GM19099 (cell line): Measurements from ENCODE around the gene CFAP43.

Experiments used
- POLR2A ChIP-seq: IDR thresholded peaks from 3 replicates; pipeline ENCODE4 v1.6.1; 2011; ENCODE audit warnings: low read depth; ENCODE audit not compliant: insufficient read length; ENCODE audit errors: extremely low read depth

CFAP43 gene

DNA sequence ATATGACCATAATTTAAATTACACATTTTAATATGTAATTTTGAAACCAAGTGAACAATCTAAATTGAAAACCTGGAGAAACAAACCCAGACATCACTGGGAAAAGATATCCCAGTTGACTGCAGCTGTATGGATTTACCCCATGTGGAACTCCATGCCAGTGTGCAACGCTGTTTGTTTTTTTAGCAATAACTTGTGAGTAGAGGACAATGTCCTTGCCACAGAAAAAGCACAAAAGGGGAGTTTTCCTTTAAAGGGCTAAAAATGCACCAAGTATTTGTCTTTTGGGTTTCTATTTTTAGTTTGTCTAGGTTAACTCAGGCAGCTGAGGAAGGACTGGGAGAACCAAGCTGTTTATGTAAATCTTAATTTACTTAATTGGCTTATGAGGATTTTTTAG lies 131.4 kb downstream of the CFAP43 start:
- TF ChIP-seq POLR2A: no peak

DNA sequence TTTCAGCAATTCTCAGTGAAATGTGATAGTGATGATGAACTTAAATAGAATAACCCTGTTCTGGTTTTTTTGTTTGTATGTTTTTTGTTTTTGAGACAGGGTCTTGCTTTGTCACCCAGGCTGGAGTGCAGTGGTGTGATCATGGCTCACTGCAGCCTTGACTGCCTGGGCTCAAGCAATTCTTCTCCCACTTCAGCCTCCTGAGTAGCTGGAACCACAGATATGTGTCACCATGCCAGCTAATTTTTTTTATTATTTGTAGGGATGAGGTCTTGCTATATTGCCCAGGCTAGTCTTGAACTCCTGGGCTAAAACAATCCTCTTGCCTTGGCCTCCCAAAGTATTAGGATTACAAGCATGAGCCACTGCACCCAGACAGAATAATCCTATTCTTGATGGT lies 132.2 kb downstream of the CFAP43 start:
- no peak for TF ChIP-seq POLR2A

DNA sequence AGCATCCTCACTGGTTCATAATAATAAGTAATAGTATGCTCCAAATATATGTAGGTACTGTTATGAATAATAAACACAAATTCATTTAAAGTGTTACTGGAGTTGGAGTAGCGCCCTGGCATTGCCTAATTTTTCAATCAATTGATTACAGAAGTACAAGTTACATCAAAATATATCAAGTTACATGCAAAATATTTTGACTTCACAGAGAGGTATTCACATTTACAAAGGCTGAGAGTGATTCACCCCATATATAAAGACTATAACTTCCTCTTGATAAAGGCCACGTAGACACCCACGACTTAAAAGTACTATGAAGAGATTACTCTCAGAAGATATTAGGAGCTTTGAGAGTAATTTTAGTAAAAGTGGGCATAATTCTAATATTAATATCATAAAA lies 132.9 kb downstream of the CFAP43 start:
- TF ChIP-seq POLR2A: no peak

DNA sequence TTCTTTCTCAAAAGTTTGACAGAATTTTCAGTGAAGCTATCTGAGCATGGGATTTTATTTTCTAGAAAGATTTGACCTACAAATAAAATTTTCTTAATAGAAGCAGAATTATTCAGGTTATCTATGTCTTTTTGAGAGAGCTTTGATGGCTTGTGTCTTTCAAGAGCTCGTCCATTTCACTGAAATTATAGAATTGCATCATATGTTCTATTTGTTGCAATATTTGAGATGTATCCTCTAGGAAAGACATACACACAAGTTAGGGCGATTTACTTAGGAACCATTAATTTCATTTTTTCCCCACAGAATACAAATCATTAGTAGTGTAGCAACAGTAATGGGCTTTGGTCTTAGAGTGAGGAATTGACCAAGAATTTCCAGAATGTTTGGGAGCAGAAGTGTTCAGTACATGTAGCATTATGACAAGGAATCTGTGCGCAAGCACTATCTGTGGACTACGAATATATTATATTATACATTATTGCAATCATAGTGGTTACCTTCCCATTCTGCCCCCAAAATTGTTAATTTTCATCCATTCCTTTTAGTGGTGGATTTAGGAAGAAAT lies 133.7 kb downstream of the CFAP43 start:
- no peak for TF ChIP-seq POLR2A

DNA sequence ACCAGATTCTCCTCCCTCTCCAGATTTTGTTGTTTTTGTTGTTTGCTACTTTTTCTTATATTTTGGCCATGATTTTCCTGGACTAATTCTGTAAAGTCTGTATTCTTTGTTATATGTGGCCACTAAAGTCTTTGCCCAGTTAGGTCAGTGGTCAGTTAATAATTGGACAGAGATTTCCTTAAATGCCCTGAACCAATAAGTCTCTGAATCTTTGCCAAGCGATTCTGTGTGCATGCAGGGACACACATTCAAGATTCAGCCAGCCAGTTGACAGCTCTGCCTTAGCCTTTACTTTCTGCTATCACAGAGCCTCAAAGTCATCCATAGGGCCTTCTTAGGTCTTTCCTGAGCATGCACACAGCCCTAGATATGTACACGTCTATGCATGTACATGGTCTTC lies 135.5 kb downstream of the CFAP43 start:
- TF ChIP-seq POLR2A: no peak

DNA sequence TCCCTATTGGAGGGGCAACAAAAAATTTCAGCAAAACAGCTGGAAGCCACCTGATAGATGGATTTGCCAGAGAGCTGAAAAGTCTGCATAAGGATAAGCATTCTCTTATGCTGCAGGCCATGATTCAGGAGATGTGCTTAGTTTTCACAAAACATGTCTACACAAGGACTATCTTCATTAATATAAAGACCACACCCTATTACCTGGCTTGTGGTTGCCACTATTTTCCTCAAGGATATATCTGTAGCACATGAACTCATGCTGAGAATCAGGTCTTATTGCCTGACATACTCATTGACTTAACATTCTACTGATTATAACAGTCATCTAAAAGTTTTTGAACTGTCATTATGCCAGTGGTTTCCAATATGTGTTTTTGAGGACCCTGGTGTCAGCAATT lies 139.4 kb downstream of the CFAP43 start:
- TF ChIP-seq POLR2A: no peak

DNA sequence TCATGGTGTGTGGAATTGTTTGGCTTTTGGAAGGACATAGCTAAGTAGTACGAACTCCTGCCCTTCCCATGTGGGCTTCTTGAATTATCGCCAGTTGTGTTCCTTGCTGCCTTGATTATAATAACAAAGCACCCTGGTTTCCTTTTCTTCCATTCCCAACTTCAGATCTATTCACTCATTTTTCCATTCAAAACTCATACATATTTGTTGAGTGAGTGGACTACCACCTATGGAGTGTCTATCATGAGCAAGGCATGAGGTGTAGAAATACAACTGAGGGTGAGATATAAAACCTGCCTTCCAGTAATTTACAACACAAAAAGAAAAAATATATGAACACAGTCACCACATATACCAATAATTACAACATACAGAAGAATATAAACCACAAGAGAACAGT lies 141.6 kb downstream of the CFAP43 start:
- TF ChIP-seq POLR2A: no peak

DNA sequence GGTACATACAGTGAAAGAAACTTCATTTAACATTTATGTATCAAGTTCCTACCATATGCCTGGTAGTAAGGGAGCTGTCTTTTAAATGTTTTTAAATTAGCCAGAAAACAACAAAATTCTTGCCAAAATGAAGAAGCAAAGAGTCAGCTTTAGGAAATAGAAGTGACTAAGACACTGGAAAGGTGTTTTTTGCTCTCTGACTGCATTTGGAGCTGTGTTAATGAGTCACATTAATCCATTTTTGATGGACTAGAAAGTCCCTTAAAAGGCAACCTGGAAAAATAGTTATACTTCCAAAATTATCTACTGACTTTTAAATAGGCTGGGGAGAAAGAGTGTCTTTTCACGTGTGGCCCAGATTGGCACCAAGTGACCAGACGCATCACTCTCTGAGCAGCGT lies 142.5 kb downstream of the CFAP43 start:
- no peak for TF ChIP-seq POLR2A

DNA sequence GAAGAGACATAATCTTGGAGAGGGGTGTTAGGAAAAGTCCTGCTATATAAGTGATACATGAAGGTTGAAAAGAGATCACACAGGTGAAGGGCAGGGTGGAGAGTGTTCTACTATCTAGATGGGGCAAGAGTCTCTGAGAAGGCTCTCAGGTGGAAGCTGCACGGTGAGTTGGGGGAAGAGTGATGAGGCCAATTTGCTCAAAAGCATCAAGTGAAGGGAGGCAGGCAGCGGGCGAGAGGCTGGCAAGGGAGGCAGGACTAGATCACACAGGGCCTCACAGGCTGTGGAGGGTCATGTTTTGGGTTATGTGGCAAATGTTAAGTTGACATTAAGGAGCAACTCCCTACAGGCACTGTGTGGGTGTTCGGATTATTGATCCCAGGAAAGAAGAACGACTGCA lies 143.9 kb downstream of the CFAP43 start:
- TF ChIP-seq POLR2A: no peak

DNA sequence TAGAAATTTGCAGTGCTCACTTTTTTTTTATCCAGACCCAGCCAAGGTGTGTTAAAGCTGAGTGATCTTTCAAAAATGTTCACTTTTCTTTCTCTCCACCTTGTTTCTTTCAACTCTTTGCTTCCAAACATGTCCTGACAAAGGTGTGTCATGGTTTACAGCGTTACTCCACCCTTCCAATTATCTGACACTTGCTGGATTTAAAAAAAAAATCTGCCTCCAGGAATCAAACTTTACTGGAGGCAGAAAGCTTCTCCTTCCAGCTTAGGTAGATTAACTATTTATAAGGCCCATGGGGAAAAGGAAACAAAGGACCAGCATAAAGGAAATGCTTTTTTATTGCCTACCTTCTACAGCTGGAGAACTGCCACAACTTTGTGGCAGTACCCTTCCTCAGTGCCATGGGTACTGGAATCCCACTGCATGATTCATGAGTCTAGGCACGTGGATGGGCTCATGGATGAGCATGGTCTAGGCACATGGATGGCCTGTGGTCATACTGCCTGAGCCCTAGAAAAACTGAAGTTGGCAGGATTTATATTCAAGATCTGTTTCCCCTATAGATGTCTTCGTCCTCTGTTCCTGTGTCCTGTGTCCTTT lies 146.3 kb downstream of the CFAP43 start, which contains the start of gene COL17A1:
Gene COL17A1, minus strand, starts transcription at position 80 of the 600 bp plus-strand sequence. CDS start 5,207 bp downstream, outside the sequence.
- no peak for TF ChIP-seq POLR2A

DNA sequence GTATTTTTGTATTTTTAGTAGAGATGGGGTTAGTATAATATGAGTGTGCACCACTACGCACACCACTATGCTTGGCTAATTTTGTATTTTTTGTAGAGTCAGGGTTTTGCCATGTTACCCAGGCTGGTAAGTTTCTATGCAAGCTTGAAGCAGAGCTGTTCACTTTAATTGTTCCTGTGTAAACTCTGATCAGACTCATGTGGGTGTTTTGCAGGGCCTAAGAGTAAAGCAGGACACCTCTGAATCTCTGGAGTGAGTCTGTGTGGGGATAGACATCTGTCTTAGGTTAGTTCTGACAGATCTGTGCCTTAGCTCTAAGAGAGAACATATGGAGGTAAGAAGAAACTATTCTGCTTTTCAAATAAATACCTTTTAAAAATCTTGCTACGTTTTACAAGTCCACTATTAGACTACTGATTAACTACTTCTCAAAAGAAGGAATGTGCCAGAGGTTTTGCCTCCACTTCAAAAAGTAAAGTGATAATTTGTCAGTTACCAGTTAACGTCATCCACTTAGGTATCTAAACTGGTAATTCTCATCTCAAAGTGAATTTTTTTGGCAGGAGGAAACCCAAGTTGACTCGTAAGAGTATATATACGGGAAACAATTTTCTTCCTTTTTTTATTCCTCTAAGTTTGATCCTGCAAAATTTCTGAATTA lies 147.6 kb downstream of the CFAP43 start:
- TF ChIP-seq POLR2A: no peak

DNA sequence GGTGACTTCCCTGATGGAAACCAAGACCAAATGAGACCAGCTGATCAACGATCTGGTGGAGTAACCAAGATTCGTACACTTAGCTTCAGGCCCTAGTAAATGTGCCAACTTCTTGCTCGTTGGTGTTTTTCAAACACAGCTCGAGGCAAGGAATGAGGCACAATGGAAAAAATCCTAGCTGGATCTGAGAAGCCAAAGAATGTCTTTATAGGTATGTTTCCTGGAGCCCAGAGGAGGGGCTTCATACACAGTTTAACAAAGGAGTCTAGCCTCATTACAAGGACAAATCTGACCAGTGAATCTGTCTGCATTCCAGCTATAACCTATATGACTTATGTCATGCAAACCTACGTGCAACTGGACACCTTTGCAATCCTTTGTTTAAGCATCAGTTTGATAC lies 150.2 kb downstream of the CFAP43 start:
- no peak for TF ChIP-seq POLR2A

DNA sequence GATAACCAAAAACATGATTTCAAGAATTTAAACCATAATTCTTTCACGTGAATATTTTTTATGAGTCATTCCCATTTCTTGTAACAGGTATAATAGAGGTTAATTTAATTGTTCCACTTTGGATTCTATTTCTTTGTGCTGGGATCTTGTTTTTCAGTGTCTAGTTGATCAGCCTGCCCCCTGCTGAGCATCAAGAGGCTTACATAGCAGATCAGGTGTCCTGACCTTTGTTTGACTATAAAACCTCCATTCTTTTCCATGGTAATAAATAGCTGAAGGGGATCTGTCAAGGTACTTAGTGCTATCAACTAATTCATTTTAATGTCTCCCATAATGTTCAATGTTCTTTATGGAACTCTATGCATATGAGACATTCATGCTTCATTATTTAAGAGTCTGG lies 151.4 kb downstream of the CFAP43 start:
- TF ChIP-seq POLR2A: no peak
